GM12878 (cell line): ENCODE data around the gene NMRK2. TPM values are rescaled to one million over a fixed set of nuclear protein-coding genes. Genes with fewer than 3 reads are reported as not detected.

Experiments used
- ATAC-seq: fragments of 200-7000 bp; cut with Tn5 transposase; 3 replicates; pipeline ENCODE4 v1.9.1; 2020; ENCODE audit warnings: mild to moderate bottlenecking, moderate library complexity
- BruUV-seq: library from RNA; stranded (reverse); fragments of 400-500 nt; replicated peaks from 2 replicates; lab custom pipeline; 2021; lab: Mats Ljungman, UMichigan
- CTCF ChIA-PET: fragments of 300-600 bp; sonication (Branson Sonifier 250); formaldehyde crosslinking; extraction: SDS; loops from one replicate; lab custom pipeline; 2021; ENCODE audit warnings: inconsistent platforms; lab: Yijun Ruan, JAX
- POLR2A ChIA-PET: fragments of 350-600 bp; formaldehyde crosslinking; extraction: SDS; loops from one replicate; lab custom pipeline; 2021; ENCODE audit warnings: inconsistent platforms; lab: Charles Lee
- RAD21 ChIA-PET: fragments of 300-600 bp; sonication (Branson Sonifier 250); formaldehyde crosslinking; loops from one replicate; lab custom pipeline; 2023; ENCODE audit warnings: antibody characterized with exemption; ENCODE audit not compliant: unreplicated experiment; lab: Charles Lee
- SMC1A ChIA-PET: fragments of 300-600 bp; sonication (Branson Sonifier 250); formaldehyde crosslinking; loops from one replicate; lab custom pipeline; 2023; ENCODE audit not compliant: unreplicated experiment, uncharacterized antibody; lab: Charles Lee
- DNase-seq: peaks from one replicate; pipeline ENCODE4 v3.0.0-alpha.2; 2011; ENCODE audit warnings: low read depth, low spot score
- FAIRE-seq: peaks from 3 replicates; lab custom pipeline; 2011; peaks lifted over from hg19 to GRCh38; lab: Jason Lieb, UNC
- H2AFZ ChIP-seq: 2 replicates; pipeline ENCODE4 v1.6.0; 2011; ENCODE audit warnings: low read depth, low read length, control low read depth; ENCODE audit not compliant: control insufficient read depth
- H3K27ac ChIP-seq: 2 replicates; pipeline ENCODE4 v1.5.1; 2011; ENCODE audit warnings: control low read depth; ENCODE audit not compliant: control insufficient read depth, insufficient read depth
- H3K27me3 ChIP-seq, 2 experiments: replicated peaks in 1 of 2; 2 replicates each; pipeline versions ENCODE4 v1.6.0 to v1.6.1; 2011; ENCODE audit warnings: low read length in 1 of 2; ENCODE audit not compliant: control insufficient read depth in 2 of 2, insufficient read depth in 2 of 2
- H3K36me3 ChIP-seq, 2 experiments: 2 replicates each; pipeline ENCODE4 v1.5.1; 2011; ENCODE audit warnings: low read length in 1 of 2; ENCODE audit not compliant: control insufficient read depth in 2 of 2, insufficient read depth in 2 of 2
- H3K4me1 ChIP-seq: 2 replicates; pipeline ENCODE4 v1.6.1; 2011; ENCODE audit warnings: mild to moderate bottlenecking, low read length, moderate library complexity, mixed read lengths; ENCODE audit not compliant: control insufficient read depth, insufficient read depth
- H3K4me2 ChIP-seq: 2 replicates; pipeline ENCODE4 v1.6.0; 2011; ENCODE audit warnings: control low read depth; ENCODE audit not compliant: control insufficient read depth, insufficient read depth
- H3K4me3 ChIP-seq: fragments of 200-600 bp; sonication (generic); 2 replicates; pipeline ENCODE4 v1.5.1; 2016
- H3K79me2 ChIP-seq: 2 replicates; pipeline ENCODE4 v1.6.0; 2011; ENCODE audit warnings: low read length; ENCODE audit not compliant: control insufficient read depth, insufficient read depth
- H3K9ac ChIP-seq: 2 replicates; pipeline ENCODE4 v1.8.0; 2011; ENCODE audit warnings: low read length, control low read depth, mixed read lengths; ENCODE audit not compliant: control insufficient read depth, insufficient read depth
- H3K9me3 ChIP-seq: replicated peaks from 3 replicates; pipeline ENCODE4 v1.5.1; 2011; ENCODE audit warnings: mild to moderate bottlenecking, low read length; ENCODE audit not compliant: control insufficient read depth, insufficient read depth
- H4K20me1 ChIP-seq: 2 replicates; pipeline ENCODE4 v1.6.0; 2011; ENCODE audit not compliant: control insufficient read depth, insufficient read depth
- GATAD2B ChIP-seq: fragments of 450-650 bp; conservative IDR thresholded peaks from 2 replicates; pipeline ENCODE4 v1.6.1; 2017; ENCODE audit warnings: low read depth, mild to moderate bottlenecking, moderate library complexity
- MTA2 ChIP-seq: fragments of 450-650 bp; IDR thresholded peaks from 2 replicates; pipeline ENCODE4 v1.6.1; 2016; ENCODE audit warnings: low read depth, mild to moderate bottlenecking, moderate library complexity
- MXI1 ChIP-seq: fragments of 150-350 bp; IDR thresholded peaks from 2 replicates; pipeline ENCODE4 v1.6.1; 2011; ENCODE audit warnings: low read depth, mild to moderate bottlenecking, inconsistent platforms, low read length, improper control_type of control experiment
- RAD21 ChIP-seq: IDR thresholded peaks from 2 replicates; pipeline ENCODE4 v1.6.1; 2011; ENCODE audit warnings: mild to moderate bottlenecking, low read depth, low read length, moderate library complexity; ENCODE audit not compliant: insufficient read depth
- RAD51 ChIP-seq: fragments of 450-650 bp; IDR thresholded peaks from 2 replicates; pipeline ENCODE4 v1.6.1; 2016; ENCODE audit warnings: moderate library complexity, mild to moderate bottlenecking, inconsistent platforms
- RB1 ChIP-seq: fragments of 450-650 bp; formaldehyde crosslinking; IDR thresholded peaks from 2 replicates; pipeline ENCODE4 v1.6.1; 2017; ENCODE audit warnings: mild to moderate bottlenecking, borderline replicate concordance
- SREBF1 ChIP-seq: IDR thresholded peaks from 2 replicates; pipeline ENCODE4 v1.6.1; 2012; ENCODE audit warnings: mild to moderate bottlenecking, low read length
- SREBF2 ChIP-seq: IDR thresholded peaks from 2 replicates; pipeline ENCODE4 v1.6.1; 2012; ENCODE audit warnings: mild to moderate bottlenecking, low read length
- YBX1 ChIP-seq: fragments of 450-650 bp; IDR thresholded peaks from 2 replicates; pipeline ENCODE4 v1.6.1; 2016; ENCODE audit warnings: antibody characterized with exemption
- ZSCAN29 ChIP-seq: fragments of 450-650 bp; IDR thresholded peaks from 2 replicates; pipeline ENCODE4 v1.6.1; 2017; ENCODE audit warnings: mild to moderate bottlenecking, moderate library complexity
- WGBS: methylation state at CpG from one replicate; pipeline ENCODE4 v1.1.6; 2016; ENCODE audit warnings: low lambda C conversion rate; ENCODE audit not compliant: insufficient replicate concordance, insufficient coverage; ENCODE audit errors: missing lambda C conversion rate; 5-methylcytosine and 5-hydroxymethylcytosine counted together
- in situ Hi-C: fragments of 300-500 bp; cut with MboI; formaldehyde crosslinking; loops from 9 replicates; pipeline ENCODE4 v1.14.3; 2018; ENCODE audit warnings: mixed read lengths
- intact Hi-C: fragments of 100-400 bp; cut with micrococcal nuclease; formaldehyde crosslinking; loops from one replicate; pipeline ENCODE4 v1.14.2; 2022; ENCODE audit not compliant: unreplicated experiment
- polyA plus RNA-seq, 11 experiments: library from polyadenylated mRNA; depleted of rRNA in 4 of 11; unstranded in 6 of 11; stranded (reverse) in 5 of 11; fragments of >200 nt; fragmentation: Nextera tagmentation in 4 of 11; fragmentation: Illumina TruSeq in 1 of 11; extraction: Ambion mirVana in 4 of 11; extraction: Trizol in 1 of 11; gene quantifications; 1 replicate in 1 of 11; 2 replicates in 10 of 11; pipeline versions ENCODE4 v1.2.1 to v1.2.3, GENCODE V29; 2011 to 2016; ENCODE audit warnings: inconsistent platforms in 2 of 11, missing spikeins in 2 of 11, low read depth in 1 of 11
- total RNA-seq, 4 experiments: library from RNA; depleted of rRNA in 3 of 4; stranded (reverse); fragments of >200 nt in 3 of 4; fragmentation: Illumina TruSeq in 1 of 4; extraction: Trizol in 1 of 4; gene quantifications; 2 replicates each; pipeline versions ENCODE4 v1.2.1 to v1.2.3, GENCODE V29; 2013 to 2021
- TF ChIP-seq, protein P1 (sequence below): fragments of 150-350 bp; IDR thresholded peaks from 2 replicates; pipeline ENCODE4 v1.6.1; 2016; ENCODE audit warnings: low read depth, low read length
- TF ChIP-seq, protein P2 (sequence below): fragments of 450-650 bp; IDR thresholded peaks from 2 replicates; pipeline ENCODE4 v1.6.1; 2017; ENCODE audit warnings: mild to moderate bottlenecking, moderate library complexity

The NMRK2 gene
- total and polyA plus RNA-seq, 10 of the 15 experiments (the other 5 are each of a cell fraction or from before 2014, with no cell fraction given): 0.14 to 0.15 TPM; not detected in 8

DNA sequence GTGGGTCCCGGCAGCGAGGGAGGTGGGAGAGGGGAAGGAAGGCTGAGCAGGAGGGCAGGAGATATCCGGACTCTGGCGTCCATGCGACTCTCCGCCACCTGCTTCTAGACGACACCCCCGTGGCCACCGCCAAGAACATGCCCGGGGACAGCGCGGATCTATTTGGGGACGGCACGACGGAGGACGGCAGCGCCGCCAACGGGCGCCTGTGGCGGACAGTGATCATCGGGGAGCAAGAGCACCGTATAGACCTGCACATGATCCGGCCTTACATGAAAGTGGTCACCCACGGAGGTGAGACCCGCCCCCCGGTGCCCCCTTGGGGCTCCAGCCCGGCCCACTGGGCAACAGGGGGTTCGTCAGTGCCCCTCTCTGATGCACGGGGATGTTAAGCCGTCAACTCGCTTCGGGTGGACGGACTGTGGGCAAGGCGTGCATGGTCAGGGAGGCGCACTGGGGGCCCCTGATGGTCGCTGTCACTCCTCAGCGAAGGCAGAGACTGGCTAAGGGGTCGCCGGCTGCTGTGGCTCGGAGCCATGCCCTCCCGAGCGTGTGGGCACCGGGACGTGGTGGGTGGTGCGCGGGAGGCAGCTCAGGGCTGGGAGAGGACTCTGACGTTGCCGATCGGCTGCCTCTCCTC lies 25.1 kb upstream of the NMRK2 start:
- no peak for DNase-seq
- intact Hi-C loops: no loop called here

More for the DNA sequence above, 25.1 kb upstream of the NMRK2 start:
- in situ Hi-C loops: no loop called here
- H3K4me2 ChIP-seq: no peak overlapping the region
- ChIA-PET POLR2A (no interaction called here), RAD21 (no interaction called here), CTCF (no interaction called here), SMC1A (no interaction called here)
- 64% methylated on average over 46 of the region's 50 CpGs for WGBS
- H3K9me3 ChIP-seq: no peaks in the 10 kb centered on the region; the same call in 2 of the 3 replicates
- H3K36me3 ChIP-seq: no peaks in the 10 kb centered on the region
- no peak overlapping the region for H3K27ac ChIP-seq
- H3K27me3 ChIP-seq: no peaks in the 10 kb centered on the region
- ATAC-seq (no peak), FAIRE-seq (no peak)
- no peaks in the 10 kb centered on the region for H4K20me1 ChIP-seq
- no peaks in the 10 kb centered on the region for H3K79me2 ChIP-seq
- no peaks in the 10 kb centered on the region for H3K4me1 ChIP-seq
- no peak overlapping the region for H3K9ac ChIP-seq
- BruUV-seq: no TSS peak
- TF ChIP-seq ZSCAN29: no peak
- TF ChIP-seq, protein P1, sequence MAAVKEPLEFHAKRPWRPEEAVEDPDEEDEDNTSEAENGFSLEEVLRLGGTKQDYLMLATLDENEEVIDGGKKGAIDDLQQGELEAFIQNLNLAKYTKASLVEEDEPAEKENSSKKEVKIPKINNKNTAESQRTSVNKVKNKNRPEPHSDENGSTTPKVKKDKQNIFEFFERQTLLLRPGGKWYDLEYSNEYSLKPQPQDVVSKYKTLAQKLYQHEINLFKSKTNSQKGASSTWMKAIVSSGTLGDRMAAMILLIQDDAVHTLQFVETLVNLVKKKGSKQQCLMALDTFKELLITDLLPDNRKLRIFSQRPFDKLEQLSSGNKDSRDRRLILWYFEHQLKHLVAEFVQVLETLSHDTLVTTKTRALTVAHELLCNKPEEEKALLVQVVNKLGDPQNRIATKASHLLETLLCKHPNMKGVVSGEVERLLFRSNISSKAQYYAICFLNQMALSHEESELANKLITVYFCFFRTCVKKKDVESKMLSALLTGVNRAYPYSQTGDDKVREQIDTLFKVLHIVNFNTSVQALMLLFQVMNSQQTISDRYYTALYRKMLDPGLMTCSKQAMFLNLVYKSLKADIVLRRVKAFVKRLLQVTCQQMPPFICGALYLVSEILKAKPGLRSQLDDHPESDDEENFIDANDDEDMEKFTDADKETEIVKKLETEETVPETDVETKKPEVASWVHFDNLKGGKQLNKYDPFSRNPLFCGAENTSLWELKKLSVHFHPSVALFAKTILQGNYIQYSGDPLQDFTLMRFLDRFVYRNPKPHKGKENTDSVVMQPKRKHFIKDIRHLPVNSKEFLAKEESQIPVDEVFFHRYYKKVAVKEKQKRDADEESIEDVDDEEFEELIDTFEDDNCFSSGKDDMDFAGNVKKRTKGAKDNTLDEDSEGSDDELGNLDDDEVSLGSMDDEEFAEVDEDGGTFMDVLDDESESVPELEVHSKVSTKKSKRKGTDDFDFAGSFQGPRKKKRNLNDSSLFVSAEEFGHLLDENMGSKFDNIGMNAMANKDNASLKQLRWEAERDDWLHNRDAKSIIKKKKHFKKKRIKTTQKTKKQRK: no peak
- no peak for TF ChIP-seq GATAD2B
- TF ChIP-seq, protein P2, sequence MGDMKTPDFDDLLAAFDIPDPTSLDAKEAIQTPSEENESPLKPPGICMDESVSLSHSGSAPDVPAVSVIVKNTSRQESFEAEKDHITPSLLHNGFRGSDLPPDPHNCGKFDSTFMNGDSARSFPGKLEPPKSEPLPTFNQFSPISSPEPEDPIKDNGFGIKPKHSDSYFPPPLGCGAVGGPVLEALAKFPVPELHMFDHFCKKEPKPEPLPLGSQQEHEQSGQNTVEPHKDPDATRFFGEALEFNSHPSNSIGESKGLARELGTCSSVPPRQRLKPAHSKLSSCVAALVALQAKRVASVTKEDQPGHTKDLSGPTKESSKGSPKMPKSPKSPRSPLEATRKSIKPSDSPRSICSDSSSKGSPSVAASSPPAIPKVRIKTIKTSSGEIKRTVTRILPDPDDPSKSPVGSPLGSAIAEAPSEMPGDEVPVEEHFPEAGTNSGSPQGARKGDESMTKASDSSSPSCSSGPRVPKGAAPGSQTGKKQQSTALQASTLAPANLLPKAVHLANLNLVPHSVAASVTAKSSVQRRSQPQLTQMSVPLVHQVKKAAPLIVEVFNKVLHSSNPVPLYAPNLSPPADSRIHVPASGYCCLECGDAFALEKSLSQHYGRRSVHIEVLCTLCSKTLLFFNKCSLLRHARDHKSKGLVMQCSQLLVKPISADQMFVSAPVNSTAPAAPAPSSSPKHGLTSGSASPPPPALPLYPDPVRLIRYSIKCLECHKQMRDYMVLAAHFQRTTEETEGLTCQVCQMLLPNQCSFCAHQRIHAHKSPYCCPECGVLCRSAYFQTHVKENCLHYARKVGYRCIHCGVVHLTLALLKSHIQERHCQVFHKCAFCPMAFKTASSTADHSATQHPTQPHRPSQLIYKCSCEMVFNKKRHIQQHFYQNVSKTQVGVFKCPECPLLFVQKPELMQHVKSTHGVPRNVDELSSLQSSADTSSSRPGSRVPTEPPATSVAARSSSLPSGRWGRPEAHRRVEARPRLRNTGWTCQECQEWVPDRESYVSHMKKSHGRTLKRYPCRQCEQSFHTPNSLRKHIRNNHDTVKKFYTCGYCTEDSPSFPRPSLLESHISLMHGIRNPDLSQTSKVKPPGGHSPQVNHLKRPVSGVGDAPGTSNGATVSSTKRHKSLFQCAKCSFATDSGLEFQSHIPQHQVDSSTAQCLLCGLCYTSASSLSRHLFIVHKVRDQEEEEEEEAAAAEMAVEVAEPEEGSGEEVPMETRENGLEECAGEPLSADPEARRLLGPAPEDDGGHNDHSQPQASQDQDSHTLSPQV: no peak
- TF ChIP-seq RAD21: no peak
- TF ChIP-seq YBX1: no peak
- no peak for TF ChIP-seq MTA2
- no peak for TF ChIP-seq SREBF1
- TF ChIP-seq MXI1: no peak
- no peak for TF ChIP-seq RB1
- no peak for TF ChIP-seq RAD51
- TF ChIP-seq SREBF2: no peak
- H3K4me3 ChIP-seq: no peak overlapping the region
- H2AFZ ChIP-seq: no peak overlapping the region
